Activated CD4-positive, alpha-beta T cell treated with anti-CD3 and anti-CD28 coated beads, Interleukin-2, amount 50 U/mL, for 1 hour (primary cell): ENCODE results near the gene OTUD4.

Experiments used
- DNase-seq: peaks from one replicate; pipeline ENCODE4 v3.0.0-alpha.2; 2020

The OTUD4 gene

GRCh38 chr4:145108128-145108527, 72.3 kb downstream of the OTUD4 start:
- no peak for DNase-seq

DNA sequence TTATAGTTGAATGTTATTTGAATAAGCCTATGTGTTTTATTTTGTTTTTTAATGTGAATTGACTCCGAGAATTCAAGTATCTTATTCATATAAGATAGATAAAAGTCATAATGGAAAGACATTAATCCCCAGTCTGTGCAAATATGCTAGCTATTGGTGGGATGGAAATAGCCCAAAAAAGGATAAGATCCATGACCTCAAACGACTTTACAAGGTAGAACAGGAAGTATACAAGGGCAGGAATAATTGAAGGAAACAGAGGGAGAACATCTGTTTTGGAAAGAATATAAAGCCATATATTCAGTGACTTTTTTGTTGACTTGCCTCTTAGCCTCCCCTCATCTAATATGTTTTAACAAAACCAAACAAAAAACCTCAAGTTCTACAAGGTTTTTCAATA, 73.3 kb downstream of the OTUD4 start:
- no peak for DNase-seq

DNA sequence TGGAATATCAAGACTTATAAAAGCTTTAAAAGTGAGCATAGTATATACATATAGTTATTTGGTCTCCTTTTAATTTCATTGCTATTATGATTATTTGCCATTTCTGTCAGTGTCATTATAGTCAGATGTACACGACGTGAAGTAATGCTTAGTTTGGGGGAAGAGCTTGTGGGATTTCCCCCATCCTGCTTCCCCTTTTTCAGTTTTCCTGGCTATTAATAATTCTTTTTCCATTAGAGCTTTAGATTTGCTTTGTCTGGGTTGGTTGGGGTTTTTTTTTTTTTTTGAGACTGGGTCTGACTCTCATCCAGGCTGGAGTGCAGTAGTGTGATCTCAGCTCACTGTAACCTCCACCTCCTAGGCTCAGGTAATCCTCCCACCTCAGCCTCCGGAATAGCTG, 76.9 kb downstream of the OTUD4 start:
- no peak for DNase-seq

DNA sequence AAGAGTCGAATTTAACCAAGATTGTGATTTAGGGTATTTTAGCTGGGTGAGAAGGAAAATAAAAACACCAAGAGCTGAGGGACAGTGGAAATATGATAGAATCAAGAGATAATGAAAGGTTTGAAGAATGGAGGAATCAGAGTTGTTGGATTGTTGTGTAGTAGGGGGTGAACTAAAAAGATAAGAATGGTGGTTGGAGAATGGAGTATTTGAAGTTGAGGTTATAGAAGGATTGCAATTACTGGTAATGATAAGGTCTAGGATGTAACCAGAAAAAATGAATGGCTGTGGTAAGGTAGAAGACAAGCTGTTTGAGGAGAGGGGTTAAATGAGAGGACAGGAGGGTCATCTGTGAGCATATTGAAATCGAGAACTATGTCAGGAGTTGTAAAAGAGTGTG, 77.8 kb downstream of the OTUD4 start:
- no peak for DNase-seq

GRCh38 chr4:145101091-145101490, 79.3 kb downstream of the OTUD4 start:
- no peak for DNase-seq

- no peak for DNase-seq
Observed at GRCh38 chr4:145099653-145100052, 80.7 kb downstream of the OTUD4 start.

DNA sequence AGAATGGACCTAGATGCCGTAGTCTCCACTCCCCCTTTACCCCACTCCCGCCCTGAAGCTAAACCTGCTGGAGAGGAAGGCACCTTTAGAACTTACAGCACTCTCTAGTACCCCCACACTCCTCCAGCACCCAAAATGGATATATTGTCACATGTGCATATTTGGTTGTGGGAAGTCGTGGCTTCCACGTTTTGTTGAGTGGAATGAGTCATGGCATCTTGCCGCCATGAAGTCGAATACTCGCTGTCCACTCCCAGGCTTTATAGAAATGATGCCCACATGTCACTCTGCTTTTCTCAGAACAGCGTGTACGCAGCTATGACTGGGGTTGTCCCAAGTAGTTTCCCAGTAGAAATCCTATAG, 81.7 kb downstream of the OTUD4 start:
- peak; percentile 19 for DNase-seq

DNA sequence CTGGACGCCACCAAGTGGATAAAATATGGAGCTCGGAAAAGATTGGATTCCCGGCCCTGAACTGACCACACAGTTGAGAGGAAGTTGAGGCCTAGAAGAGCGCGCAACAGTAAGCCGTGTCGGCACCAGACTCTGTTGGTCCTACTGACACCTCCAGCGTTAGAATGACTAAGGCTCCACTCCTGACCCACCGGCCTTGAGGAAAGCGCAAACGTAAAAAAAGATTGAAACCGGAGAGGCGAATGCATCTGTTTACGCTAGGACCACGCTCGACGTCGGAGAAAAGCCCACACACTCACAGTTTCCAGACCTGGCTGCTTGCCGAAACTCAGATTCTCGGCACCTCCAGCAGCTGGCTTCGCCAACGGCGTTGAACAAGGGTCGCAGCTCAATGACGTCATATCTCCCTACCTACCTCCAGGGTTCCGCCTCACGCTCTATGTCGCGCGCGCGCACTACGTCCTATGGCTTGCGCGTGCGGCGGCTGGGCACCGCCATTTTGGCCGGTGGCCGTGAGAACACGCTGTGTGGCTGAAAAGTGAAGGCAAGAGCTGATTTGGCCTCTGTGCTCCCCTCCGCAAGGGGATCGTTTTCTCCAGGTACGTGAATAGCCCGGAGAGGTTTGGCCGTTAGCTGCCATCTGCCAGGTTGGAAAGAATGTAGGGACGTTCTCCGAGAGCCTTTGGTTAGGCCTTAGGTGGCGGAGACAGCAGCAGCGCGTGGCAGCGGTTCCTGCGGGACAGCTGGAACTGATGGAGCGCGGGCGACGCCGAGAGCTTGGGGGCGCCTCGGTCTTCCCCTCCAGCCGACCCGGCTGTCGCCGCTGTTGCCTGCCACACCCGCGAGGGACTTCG, 82.3 kb downstream of the OTUD4 start, which contains the start of the genes ABCE1 and ANAPC10:
TSS of gene ABCE1 (plus strand) at position 491 of the 854 bp plus-strand sequence. CDS start 6,102 bp downstream, outside the sequence.
TSS of gene ANAPC10 (minus strand) at position 376 of the 854 bp plus-strand sequence. CDS start 2,097 bp downstream, outside the sequence.
- DNase-seq, result peak; percentile 96

DNA sequence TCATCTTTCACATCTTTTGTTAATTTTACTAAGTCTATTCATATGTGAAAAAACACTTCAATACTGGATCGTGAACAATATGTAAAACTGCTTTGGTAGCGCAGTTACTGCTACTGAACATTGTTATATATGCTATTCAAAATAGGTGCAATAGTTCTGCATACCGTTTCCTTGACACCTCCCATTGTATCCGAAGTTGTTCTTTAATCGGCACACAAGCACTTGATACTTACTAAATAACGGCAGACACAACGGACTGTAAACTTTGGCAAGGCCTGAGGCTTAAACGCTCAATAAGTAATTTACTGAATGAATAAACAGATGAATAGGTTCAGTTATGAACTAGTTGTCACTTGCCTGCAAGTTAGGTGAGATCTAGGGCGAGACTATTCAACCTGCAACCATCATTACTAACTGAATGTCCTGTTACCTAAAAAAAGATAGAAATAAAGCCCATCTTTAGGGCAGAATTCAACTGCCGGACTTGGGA, 83.0 kb downstream of the OTUD4 start:
- no peak for DNase-seq

DNA sequence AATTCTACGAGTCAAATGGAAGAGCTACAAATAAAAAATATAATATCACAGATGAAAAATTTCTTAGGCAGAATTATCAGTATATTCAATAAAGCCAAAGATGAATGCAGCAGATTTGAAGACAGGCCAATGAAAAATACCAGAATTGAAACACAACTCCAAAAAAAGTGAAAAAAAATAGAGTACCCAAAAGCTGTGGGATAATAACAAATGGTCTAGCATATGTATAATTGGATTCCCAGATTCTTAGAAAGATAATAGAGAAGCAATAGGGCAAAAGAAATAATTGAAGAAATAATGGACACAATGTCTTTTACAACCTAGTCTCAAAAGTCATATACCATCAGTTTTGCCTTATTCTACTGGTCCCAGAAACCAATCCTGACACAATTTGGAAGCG, 86.8 kb downstream of the OTUD4 start:
- no peak for DNase-seq

- DNase-seq, result no peak
Observed at GRCh38 chr4:145090380-145090779, 90.0 kb downstream of the OTUD4 start.

GRCh38 chr4:145083891-145084605, 96.3 kb downstream of the OTUD4 start:
- DNase-seq, result no peak
